ENCODE measurements around the gene CCDC28A. TPM values are rescaled to one million over a fixed set of nuclear protein-coding genes. Genes with fewer than 3 reads are reported as not detected.

The CCDC28A gene
- total RNA-seq, 6 donors from 2014 or later: 12.7 to 39.6 (median 22.8) TPM

- H3K9me3 ChIP-seq: no peaks in the 10 kb centered on the region
- no peak for TF ChIP-seq POLR2A (IDR thresholded peaks at IDR 0.05)
- TF ChIP-seq CTCF (IDR thresholded peaks at IDR 0.05): no peak
- 70 to 79% methylated on average over 4 of the region's 4 CpGs for WGBS, 2 donors
Observed at GRCh38 chr6:138797806-138798446, 24.4 kb downstream of the CCDC28A start.

GRCh38 chr6:138800377-138801150 lies 27.0 kb downstream of the CCDC28A start:
- ATAC-seq (ENCODE audit: low FRiP score in 2 of 2) (no peak), DNase-seq (no peak)
- Histone ChIP-seq H3K4me3 (no peak overlapping the region), H3K27me3 (no peaks in the 10 kb centered on the region), H3K27ac (no peak overlapping the region), H3K9me3 (no peaks in the 10 kb centered on the region), H3K4me1 (no peaks in the 10 kb centered on the region), H3K36me3 (no peaks in the 10 kb centered on the region)
- 73 to 82% methylated on average over 2 of the region's 2 CpGs for WGBS, 2 donors
- no peak for TF ChIP-seq CTCF (IDR thresholded peaks at IDR 0.05)
- no peak for TF ChIP-seq EP300 (IDR thresholded peaks at IDR 0.05)
- no peak for TF ChIP-seq POLR2A (IDR thresholded peaks at IDR 0.05)

More at GRCh38 chr6:138797806-138798446, 24.4 kb downstream of the CCDC28A start:
- no peaks in the 10 kb centered on the region for H3K27me3 ChIP-seq
- H3K4me3 ChIP-seq: no peak overlapping the region
- H3K4me1 ChIP-seq: no peaks in the 10 kb centered on the region
- no peak overlapping the region for H3K27ac ChIP-seq
- DNase-seq (no peak), ATAC-seq (ENCODE audit: low FRiP score in 2 of 2) (no peak)
- H3K36me3 ChIP-seq: peaks cover 0 to 4% (median under 1%) of the 10 kb centered on the region in 4 donors

- WGBS, 2 donors: 81 to 90% methylated on average over 2 of the region's 2 CpGs
- no peaks in the 10 kb centered on the region for H3K4me1 ChIP-seq
- no peak for DNase-seq
- no peak overlapping the region for H3K27ac ChIP-seq
- no peaks in the 10 kb centered on the region for H3K27me3 ChIP-seq
- H3K36me3 ChIP-seq: no peaks in the 10 kb centered on the region
- no peak overlapping the region for H3K4me3 ChIP-seq
- no peak for TF ChIP-seq EP300 (IDR thresholded peaks at IDR 0.05)
- no peak for TF ChIP-seq CTCF (IDR thresholded peaks at IDR 0.05)
- no peak for TF ChIP-seq POLR2A (IDR thresholded peaks at IDR 0.05)
- no peak for TF ChIP-seq POLR2AphosphoS5 (IDR thresholded peaks at IDR 0.05)
- ATAC-seq (ENCODE audit: low FRiP score in 2 of 2): no peak
- no peaks in the 10 kb centered on the region for H3K9me3 ChIP-seq
Observed at GRCh38 chr6:138803331-138803730, 29.8 kb downstream of the CCDC28A start.

GRCh38 chr6:138803861-138804260 lies 30.3 kb downstream of the CCDC28A start:
- DNase-seq (no peak), ATAC-seq (ENCODE audit: low FRiP score in 2 of 2) (peak in 1 of 2 donors; percentile 66)
- Histone ChIP-seq H3K4me1 (no peaks in the 10 kb centered on the region), H3K27ac (no peak overlapping the region), H3K27me3 (no peaks in the 10 kb centered on the region), H3K4me3 (no peak overlapping the region), H3K36me3 (no peaks in the 10 kb centered on the region), H3K9me3 (no peaks in the 10 kb centered on the region)
- WGBS, 2 donors: 68 to 75% methylated on average over 4 of the region's 4 CpGs
- no peak for TF ChIP-seq POLR2AphosphoS5 (IDR thresholded peaks at IDR 0.05)
- TF ChIP-seq EP300 (IDR thresholded peaks at IDR 0.05): no peak
- TF ChIP-seq CTCF (IDR thresholded peaks at IDR 0.05): no peak
- TF ChIP-seq POLR2A (IDR thresholded peaks at IDR 0.05): no peak

Measured in upper lobe of left lung (tissue), 6 donors.